ENCODE measurements around the gene FES. TPM values are rescaled to one million over a fixed set of nuclear protein-coding genes. Genes with fewer than 3 reads are reported as not detected.

Gene FES
- total and polyA plus RNA-seq, 4 experiments from 2014 or later = 2.3 to 3.0 TPM; not detected in 2

DNA sequence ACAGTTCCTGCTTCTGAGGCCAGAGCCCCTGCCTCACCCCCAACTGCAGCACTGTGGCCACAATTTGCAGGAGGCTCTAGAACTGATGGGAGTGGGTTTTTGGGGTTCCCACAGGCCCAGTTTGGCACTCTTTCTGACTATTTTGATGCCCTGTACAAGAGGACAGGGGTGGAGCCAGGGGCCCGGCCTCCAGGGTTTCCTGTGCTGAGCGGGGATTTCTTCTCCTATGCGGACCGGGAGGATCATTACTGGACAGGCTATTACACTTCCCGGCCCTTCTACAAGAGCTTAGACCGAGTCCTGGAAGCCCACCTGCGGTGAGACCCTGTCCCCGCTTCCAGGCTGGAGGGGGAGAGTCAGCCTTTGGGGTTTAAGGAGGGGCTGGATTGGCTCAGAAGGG lies 25.7 kb downstream of the FES start:
- Histone ChIP-seq H3K9me3 (ENCODE audit: control insufficient read depth in 1 of 2, low read length in 2 of 2) (no peaks in the 10 kb centered on the region), H3K4me1 (ENCODE audit: insufficient read depth, low read length) (no peaks in the 10 kb centered on the region), H3K36me3 (ENCODE audit: insufficient read depth, low read length) (peaks cover 88% of the 10 kb centered on the region), H3K4me3 (ENCODE audit: low read length in 2 of 2) (no peak overlapping the region), H3K27me3 (ENCODE audit: insufficient read depth, low read length) (no peaks in the 10 kb centered on the region), H3K27ac (ENCODE audit: low read depth, low read length) (no peak overlapping the region)
- peaks cover 52 to 78% of the 10 kb centered on the region in 2 donors for H3K36me3 Mint-ChIP-seq
- no peak overlapping the region for H3K27ac Mint-ChIP-seq
- peaks cover 2 to 12% (median 5%) of the 10 kb centered on the region in 4 donors for H3K4me1 Mint-ChIP-seq
- intact Hi-C loops (cut with micrococcal nuclease) = no loop called here
- ChIA-PET POLR2A (ENCODE audit: partially characterized antibody) (interaction anchor here (1.3 kb wide), 1 partner anchor 22 kb away, joined by 5 read pairs; the partner anchor contains the start of gene HDDC3), CTCF (ENCODE audit: partially characterized antibody) (interaction anchor here (12.9 kb wide), 1 partner anchor 22 kb away, joined by 344 read pairs; the partner anchor contains the start of genes HDDC3 and UNC45A)
- no peak overlapping the region for H3K4me3 Mint-ChIP-seq
- H3K27me3 Mint-ChIP-seq = no peaks in the 10 kb centered on the region
- DNase-seq = no peak
- H3K9me3 Mint-ChIP-seq = no peaks in the 10 kb centered on the region

DNA sequence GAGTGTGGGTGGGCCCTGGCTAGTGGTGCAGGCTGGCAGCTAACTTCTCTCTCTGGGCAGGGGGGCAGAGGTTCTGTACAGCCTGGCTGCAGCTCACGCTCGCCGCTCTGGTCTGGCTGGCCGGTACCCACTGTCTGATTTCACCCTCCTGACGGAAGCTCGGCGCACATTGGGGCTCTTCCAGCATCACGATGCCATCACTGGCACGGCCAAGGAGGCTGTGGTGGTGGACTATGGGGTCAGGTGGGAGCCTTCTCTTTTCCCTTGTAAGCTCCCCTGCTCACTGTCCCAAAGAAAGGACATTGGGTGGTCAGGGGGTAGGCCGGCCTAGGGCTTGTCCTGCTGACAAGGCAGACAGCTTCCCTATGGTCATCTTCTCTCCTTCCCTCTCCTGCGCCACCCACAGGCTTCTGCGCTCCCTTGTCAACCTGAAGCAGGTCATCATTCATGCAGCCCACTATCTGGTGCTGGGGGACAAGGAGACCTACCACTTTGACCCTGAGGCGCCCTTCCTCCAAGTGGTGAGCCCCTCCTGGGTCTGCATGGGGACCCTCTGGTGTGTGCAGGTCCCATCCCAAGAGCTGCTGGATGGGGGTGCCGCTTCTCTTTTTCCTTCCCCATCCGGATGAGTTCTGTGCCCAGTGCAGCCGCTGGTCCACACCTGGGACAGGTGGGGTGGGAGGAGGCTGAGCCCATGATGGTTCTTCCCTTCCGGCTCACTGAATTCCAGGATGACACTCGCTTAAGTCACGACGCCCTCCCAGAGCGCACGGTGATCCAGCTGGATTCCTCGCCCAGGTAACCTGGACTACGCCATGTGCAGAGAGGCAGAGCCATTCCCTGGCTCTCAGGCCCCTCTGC lies 26.4 kb downstream of the FES start:
- peaks cover 51 to 78% of the 10 kb centered on the region in 2 donors for H3K36me3 Mint-ChIP-seq
- H3K4me3 ChIP-seq (ENCODE audit: low read length in 2 of 2) = no peak overlapping the region
- H3K27me3 ChIP-seq (ENCODE audit: insufficient read depth, low read length) = no peaks in the 10 kb centered on the region
- no peak for DNase-seq
- no peaks in the 10 kb centered on the region for H3K27me3 Mint-ChIP-seq
- POLR2A ChIA-PET (ENCODE audit: partially characterized antibody) = interaction anchor here (1.3 kb wide), 1 partner anchor 21 kb away, joined by 5 read pairs; the partner anchor contains the start of gene HDDC3
- no peaks in the 10 kb centered on the region for H3K4me1 ChIP-seq (ENCODE audit: insufficient read depth, low read length)
- H3K36me3 ChIP-seq (ENCODE audit: insufficient read depth, low read length) = peaks cover 88% of the 10 kb centered on the region
- no peak overlapping the region for H3K27ac ChIP-seq (ENCODE audit: low read depth, low read length)
- no peaks in the 10 kb centered on the region for H3K9me3 ChIP-seq (ENCODE audit: control insufficient read depth in 1 of 2, low read length in 2 of 2)
- intact Hi-C loops (cut with micrococcal nuclease) = no loop called here
- CTCF ChIA-PET (ENCODE audit: partially characterized antibody) = interaction anchor here (1.2 to 12.9 kb wide), 2 partner anchors 21 kb away, joined by 4 to 344 read pairs; partner anchors contain the start of genes HDDC3 and UNC45A
- peak overlapping the region in 1 of 7 donors; percentile 73 for H3K27ac Mint-ChIP-seq
- H3K9me3 Mint-ChIP-seq = no peaks in the 10 kb centered on the region
- no peak overlapping the region for H3K4me3 Mint-ChIP-seq
- peaks cover under 1 to 5% (median 2%) of the 10 kb centered on the region in 4 donors for H3K4me1 Mint-ChIP-seq

DNA sequence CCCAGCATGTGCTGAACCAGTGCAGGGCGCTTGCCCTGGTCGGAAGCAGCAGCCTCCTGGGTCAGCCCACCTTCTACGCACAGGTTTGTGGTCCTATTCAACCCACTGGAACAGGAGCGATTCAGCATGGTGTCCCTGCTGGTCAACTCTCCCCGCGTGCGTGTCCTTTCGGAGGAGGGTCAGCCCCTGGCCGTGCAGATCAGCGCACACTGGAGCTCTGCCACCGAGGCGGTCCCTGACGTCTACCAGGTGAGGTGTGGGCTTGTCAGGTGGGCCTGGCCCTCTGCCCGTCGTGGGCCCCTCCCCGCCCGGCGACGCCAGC lies 27.0 kb downstream of the FES start:
- H3K36me3 Mint-ChIP-seq = peaks cover 46 to 76% of the 10 kb centered on the region in 2 donors
- no peak overlapping the region for H3K4me3 Mint-ChIP-seq
- no peaks in the 10 kb centered on the region for H3K4me1 ChIP-seq (ENCODE audit: insufficient read depth, low read length)
- H3K27me3 ChIP-seq (ENCODE audit: insufficient read depth, low read length) = no peaks in the 10 kb centered on the region
- H3K27me3 Mint-ChIP-seq = no peaks in the 10 kb centered on the region
- POLR2A ChIA-PET (ENCODE audit: partially characterized antibody) = interaction anchor here (1.3 kb wide), 1 partner anchor 20 kb away, joined by 5 read pairs; the partner anchor contains the start of gene HDDC3
- H3K9me3 Mint-ChIP-seq = no peaks in the 10 kb centered on the region
- H3K4me1 Mint-ChIP-seq = peaks cover 0 to 1% (median 0%) of the 10 kb centered on the region in 4 donors
- CTCF ChIA-PET (ENCODE audit: partially characterized antibody) = interaction anchor here (1.2 kb wide), 1 partner anchor 20 kb away, joined by 4 read pairs; no protein-coding TSS in a partner anchor
- H3K27ac ChIP-seq (ENCODE audit: low read depth, low read length) = no peak overlapping the region
- no peak overlapping the region for H3K27ac Mint-ChIP-seq
- H3K9me3 ChIP-seq (ENCODE audit: control insufficient read depth in 1 of 2, low read length in 2 of 2) = no peaks in the 10 kb centered on the region
- H3K4me3 ChIP-seq (ENCODE audit: low read length in 2 of 2) = no peak overlapping the region
- H3K36me3 ChIP-seq (ENCODE audit: insufficient read depth, low read length) = peaks cover 87% of the 10 kb centered on the region
- intact Hi-C loops (cut with micrococcal nuclease) = no loop called here
- DNase-seq = no peak

DNA sequence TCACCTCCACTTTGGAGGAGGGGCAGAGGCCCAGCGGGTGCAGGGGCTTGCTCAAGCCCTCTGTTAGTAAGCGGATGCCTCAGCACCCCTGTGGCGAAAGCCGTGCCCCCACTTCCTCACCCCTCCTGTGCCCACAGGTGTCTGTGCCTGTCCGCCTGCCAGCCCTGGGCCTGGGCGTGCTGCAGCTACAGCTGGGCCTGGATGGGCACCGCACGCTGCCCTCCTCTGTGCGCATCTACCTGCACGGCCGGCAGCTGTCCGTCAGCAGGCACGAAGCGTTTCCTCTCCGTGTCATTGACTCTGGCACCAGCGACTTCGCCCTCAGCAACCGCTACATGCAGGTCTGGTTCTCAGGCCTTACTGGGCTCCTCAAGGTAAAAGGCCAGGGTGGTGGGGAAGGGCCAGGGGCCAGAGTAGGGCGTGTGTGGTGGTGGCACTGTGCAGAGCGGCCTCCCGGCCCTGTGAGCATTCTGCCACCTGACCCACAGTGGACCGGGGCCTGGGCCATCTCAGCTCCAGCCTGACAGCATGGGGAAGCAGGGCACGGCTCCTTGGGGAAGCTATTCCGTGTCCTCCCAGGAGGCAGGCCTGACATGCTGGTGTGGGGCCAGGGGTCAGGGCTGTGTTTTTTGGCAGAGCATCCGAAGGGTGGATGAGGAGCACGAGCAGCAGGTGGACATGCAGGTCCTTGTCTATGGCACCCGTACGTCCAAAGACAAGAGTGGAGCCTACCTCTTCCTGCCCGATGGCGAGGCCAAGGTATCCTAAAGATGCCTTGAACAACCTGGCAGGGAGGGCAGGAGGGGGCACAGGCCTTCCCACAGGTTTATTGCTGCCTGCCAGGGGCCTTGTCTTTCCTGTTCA lies 27.8 kb downstream of the FES start:
- Mint-ChIP-seq H3K4me3 (no peak overlapping the region), H3K27me3 (no peaks in the 10 kb centered on the region), H3K9me3 (no peaks in the 10 kb centered on the region), H3K4me1 (peaks cover 0 to 1% (median 0%) of the 10 kb centered on the region in 4 donors), H3K27ac (no peak overlapping the region), H3K36me3 (peaks cover 52 to 78% of the 10 kb centered on the region in 2 donors)
- ChIA-PET CTCF (ENCODE audit: partially characterized antibody) (interaction anchor here (1.2 to 2.2 kb wide), 2 partner anchors 19 to 20 kb away, joined by 4 to 13 read pairs; partner anchors contain the start of gene HDDC3), POLR2A (ENCODE audit: partially characterized antibody) (no interaction called here)
- Histone ChIP-seq H3K4me1 (ENCODE audit: insufficient read depth, low read length) (no peaks in the 10 kb centered on the region), H3K9me3 (ENCODE audit: control insufficient read depth in 1 of 2, low read length in 2 of 2) (no peaks in the 10 kb centered on the region), H3K27me3 (ENCODE audit: insufficient read depth, low read length) (no peaks in the 10 kb centered on the region), H3K36me3 (ENCODE audit: insufficient read depth, low read length) (peaks cover 86% of the 10 kb centered on the region), H3K27ac (ENCODE audit: low read depth, low read length) (no peak overlapping the region), H3K4me3 (ENCODE audit: low read length in 2 of 2) (no peak overlapping the region)
- no peak for DNase-seq
- intact Hi-C loops (cut with micrococcal nuclease) = no loop called here

DNA sequence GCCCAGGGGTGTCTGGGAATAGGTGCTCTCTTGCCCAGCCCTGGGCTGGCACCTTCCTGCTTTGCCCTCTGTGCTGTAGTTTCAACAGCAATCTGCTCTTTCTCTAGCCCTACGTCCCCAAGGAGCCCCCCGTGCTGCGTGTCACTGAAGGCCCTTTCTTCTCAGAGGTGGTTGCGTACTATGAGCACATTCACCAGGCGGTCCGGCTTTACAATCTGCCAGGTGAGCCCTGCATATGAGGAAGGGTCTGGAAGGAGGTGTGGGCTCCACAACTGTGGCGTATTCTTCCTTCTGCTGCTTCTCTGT lies 28.4 kb downstream of the FES start:
- H3K4me3 Mint-ChIP-seq = no peak overlapping the region
- CTCF ChIA-PET (ENCODE audit: partially characterized antibody) = interaction anchor here (2.2 kb wide), 1 partner anchor 20 kb away, joined by 13 read pairs; the partner anchor contains the start of gene HDDC3
- peaks cover 87% of the 10 kb centered on the region for H3K36me3 ChIP-seq (ENCODE audit: insufficient read depth, low read length)
- POLR2A ChIA-PET (ENCODE audit: partially characterized antibody) = no interaction called here
- no peak overlapping the region for H3K27ac Mint-ChIP-seq
- H3K9me3 Mint-ChIP-seq = no peaks in the 10 kb centered on the region
- intact Hi-C loops (cut with micrococcal nuclease) = no loop called here
- no peaks in the 10 kb centered on the region for H3K4me1 ChIP-seq (ENCODE audit: insufficient read depth, low read length)
- H3K9me3 ChIP-seq (ENCODE audit: control insufficient read depth in 1 of 2, low read length in 2 of 2) = no peaks in the 10 kb centered on the region
- H3K4me3 ChIP-seq (ENCODE audit: low read length in 2 of 2) = no peak overlapping the region
- no peak overlapping the region for H3K27ac ChIP-seq (ENCODE audit: low read depth, low read length)
- H3K27me3 ChIP-seq (ENCODE audit: insufficient read depth, low read length) = no peaks in the 10 kb centered on the region
- H3K36me3 Mint-ChIP-seq = peaks cover 52 to 77% of the 10 kb centered on the region in 2 donors
- H3K4me1 Mint-ChIP-seq = peaks cover 0 to 1% (median 0%) of the 10 kb centered on the region in 4 donors
- no peak for DNase-seq
- no peaks in the 10 kb centered on the region for H3K27me3 Mint-ChIP-seq

DNA sequence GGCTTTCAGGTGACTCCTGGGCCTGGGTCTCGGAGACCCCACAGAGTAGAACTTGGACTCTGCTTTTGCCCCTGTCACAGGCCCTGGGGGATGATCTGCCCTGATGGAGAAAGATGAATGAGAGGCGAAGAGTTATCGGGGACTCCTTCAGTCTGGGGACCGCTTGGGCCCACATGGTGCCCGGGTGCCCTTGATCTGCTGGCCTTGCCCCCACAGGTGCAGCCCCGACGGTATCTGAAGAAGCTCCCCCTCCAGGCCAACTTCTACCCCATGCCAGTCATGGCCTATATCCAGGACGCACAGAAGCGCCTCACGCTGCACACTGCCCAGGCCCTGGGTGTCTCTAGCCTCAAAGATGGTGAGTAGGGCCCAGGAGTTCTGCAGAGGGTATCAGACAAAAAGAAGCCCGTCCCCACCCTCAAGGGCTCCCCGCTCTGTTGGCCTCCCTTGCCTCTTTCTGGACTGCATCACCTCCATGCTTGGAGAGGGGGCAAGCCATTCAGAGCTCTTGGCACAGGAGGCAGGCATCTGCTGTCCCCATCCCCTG lies 29.2 kb downstream of the FES start:
- DNase-seq = no peak
- CTCF ChIA-PET (ENCODE audit: partially characterized antibody) = interaction anchor here (0.6 to 2.2 kb wide), 2 partner anchors 12 to 19 kb away, joined by 3 to 13 read pairs; partner anchors contain the start of gene HDDC3

More for the DNA sequence above, 29.2 kb downstream of the FES start:
- no peaks in the 10 kb centered on the region for H3K9me3 Mint-ChIP-seq
- H3K36me3 ChIP-seq (ENCODE audit: insufficient read depth, low read length) = peaks cover 89% of the 10 kb centered on the region
- H3K4me3 ChIP-seq (ENCODE audit: low read length in 2 of 2) = no peak overlapping the region
- no peak overlapping the region for H3K27ac Mint-ChIP-seq
- intact Hi-C loops (cut with micrococcal nuclease) = no loop called here
- H3K4me1 ChIP-seq (ENCODE audit: insufficient read depth, low read length) = no peaks in the 10 kb centered on the region
- H3K4me3 Mint-ChIP-seq = no peak overlapping the region
- H3K4me1 Mint-ChIP-seq = no peaks in the 10 kb centered on the region
- no peaks in the 10 kb centered on the region for H3K27me3 Mint-ChIP-seq
- POLR2A ChIA-PET (ENCODE audit: partially characterized antibody) = interaction anchor here (2.0 kb wide), 1 partner anchor 11 kb away, joined by 11 read pairs; the partner anchor contains the start of gene MAN2A2
- H3K9me3 ChIP-seq (ENCODE audit: control insufficient read depth in 1 of 2, low read length in 2 of 2) = no peaks in the 10 kb centered on the region
- peaks cover 53 to 79% of the 10 kb centered on the region in 2 donors for H3K36me3 Mint-ChIP-seq
- no peak overlapping the region for H3K27ac ChIP-seq (ENCODE audit: low read depth, low read length)
- H3K27me3 ChIP-seq (ENCODE audit: insufficient read depth, low read length) = no peaks in the 10 kb centered on the region

Data from CD4-positive, alpha-beta memory T cell (primary cell).